Ovary (tissue), 9 donors: ENCODE results near the gene MAST4. TPM values are rescaled to one million over a fixed set of nuclear protein-coding genes. Genes with fewer than 3 reads are reported as not detected.

Experiments used
- DNase-seq, 5 donors: peaks; one replicate each; pipeline ENCODE4 v3.0.0-alpha.2; 2019 to 2020
- H3K27ac ChIP-seq, 2 donors: fragments of 200-600 bp; one replicate each; pipeline versions ENCODE4 v1.5.1 to v1.8.0; 2019 to 2022
- H3K27me3 ChIP-seq: fragments of 200-600 bp; one replicate; pipeline ENCODE4 v1.8.0; 2022
- H3K36me3 ChIP-seq: fragments of 200-600 bp; sonication (generic); one replicate; pipeline ENCODE4 v1.5.1; 2019
- H3K4me1 ChIP-seq: one replicate; pipeline ENCODE4 v1.8.1; 2013; ENCODE audit warnings: mild to moderate bottlenecking, moderate library complexity; ENCODE audit not compliant: insufficient read depth
- H3K4me3 ChIP-seq: fragments of 200-600 bp; sonication (generic); one replicate; pipeline ENCODE4 v1.5.1; 2017
- H3K9me3 ChIP-seq, 2 donors: fragments of 200-600 bp in 1 of 2; sonication (generic) in 1 of 2; one replicate each; pipeline versions ENCODE4 v1.5.1 to v1.8.1; 2013 to 2019; ENCODE audit warnings: mild to moderate bottlenecking in 1 of 2, moderate library complexity in 1 of 2
- CTCF ChIP-seq, 3 donors: fragments of 450-650 bp in 2 of 3; fragments of 200-600 bp in 1 of 3; IDR thresholded peaks; one replicate each; pipeline versions ENCODE4 v1.5.1 to v1.8.0; 2016 to 2022; ENCODE audit warnings: antibody characterized with exemption in 3 of 3, mild to moderate bottlenecking in 1 of 3
- EP300 ChIP-seq: sonication (generic); formaldehyde crosslinking; IDR thresholded peaks from one replicate; pipeline ENCODE4 v1.6.1; 2017; ENCODE audit warnings: antibody characterized with exemption
- POLR2A ChIP-seq: fragments of 450-650 bp; IDR thresholded peaks from one replicate; pipeline ENCODE4 v1.6.1; 2017; ENCODE audit warnings: antibody characterized with exemption, mild to moderate bottlenecking, moderate library complexity
- WGBS, 3 donors: extraction: QIAGEN DNeasy Blood & Tissue Kit in 1 of 3; methylation state at CpG; one replicate each; pipeline versions ENCODE4 v1.1.5 to v1.1.7; 2013 to 2017; 5-methylcytosine and 5-hydroxymethylcytosine counted together
- intact Hi-C, 4 donors: fragments of 100-400 bp; cut with DNase I; formaldehyde crosslinking; loops; one replicate each; pipeline versions ENCODE4 v1.11.0 to v1.15.1; 2022 to 2023
- polyA plus RNA-seq, 2 donors: library from polyadenylated mRNA; stranded (reverse); fragments of 200-250 nt in 1 of 2; fragments of 350-450 nt in 1 of 2; fragmentation: Illumina TruSeq in 1 of 2; extraction: RNeasy Lipid Tissue Mini Kit (QIAGEN cat#74804) in 1 of 2; gene quantifications; one replicate each; pipeline ENCODE4 v1.2.3, GENCODE V29; 2013 to 2014
- total RNA-seq, 7 donors: library from RNA; depleted of rRNA in 2 of 7; stranded (reverse); fragments of >200 nt in 2 of 7; fragmentation: NEBNext Ultra II Directional in 3 of 7; extraction: Animal tissue kit (Norgen Biotek cat#: 25700) in 3 of 7; gene quantifications; one replicate each; pipeline versions ENCODE4 v1.1.0 to v1.2.4, GENCODE V29; 2016 to 2023
- donor health status: DM: no; HTN: no; CAD: no; lungs with moderate emphysema.
- donor health status: DM: no; HTN: no; CAD: no.
- donor health status: Bipolar disorder and iron deficiency.
- donor health status: DM: yes; HTN: yes; CAD: no.
- donor health status: DM: no; HTN: no; CAD: no.
- donor health status: DM: yes; HTN: yes; CAD: no.

Gene MAST4
- total and polyA plus RNA-seq, 9 donors: 11.6 to 86.3 (median 57.6) TPM

- DNase-seq: no peak
- Histone ChIP-seq H3K4me1 (peaks cover 3% of the 10 kb centered on the region), H3K36me3 (no peaks in the 10 kb centered on the region), H3K27me3 (no peaks in the 10 kb centered on the region), H3K9me3 (no peaks in the 10 kb centered on the region), H3K27ac (no peak overlapping the region), H3K4me3 (no peak overlapping the region)
- intact Hi-C loops: no loop called here
- TF ChIP-seq EP300: no peak
- TF ChIP-seq CTCF (IDR thresholded peaks at IDR 0.05): no peak
- TF ChIP-seq POLR2A: no peak
- WGBS, 3 donors: 30 to 46% (median 35%) methylated on average over 2 of the region's 2 CpGs
Observed at GRCh38 chr5:66829826-66830225, 233.6 kb downstream of the MAST4 start.

DNA sequence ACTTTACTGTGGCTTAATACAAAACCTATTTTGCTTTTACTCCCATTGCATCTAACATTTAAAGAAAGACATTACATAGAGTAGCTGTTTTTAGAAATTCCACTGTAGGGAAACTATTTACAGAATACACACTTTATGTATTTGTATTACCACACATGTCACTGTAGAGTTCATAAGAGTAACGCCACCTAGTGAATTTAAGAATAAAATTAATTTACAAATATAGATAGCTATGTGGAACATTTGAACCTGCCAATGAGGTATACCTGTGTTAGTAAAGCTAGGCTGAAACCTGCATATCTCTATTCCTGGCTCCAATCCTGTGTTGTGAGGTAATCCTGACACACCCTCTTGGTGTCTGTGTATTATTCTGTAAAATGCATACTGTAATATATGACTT, 234.4 kb downstream of the MAST4 start:
- Histone ChIP-seq H3K27ac (no peak overlapping the region), H3K9me3 (no peaks in the 10 kb centered on the region), H3K4me3 (no peak overlapping the region), H3K4me1 (peaks cover 3% of the 10 kb centered on the region), H3K27me3 (no peaks in the 10 kb centered on the region), H3K36me3 (no peaks in the 10 kb centered on the region)
- no peak for TF ChIP-seq POLR2A
- no peak for DNase-seq
- 16 to 40% (median 39%) methylated on average over 1 of the region's 1 CpG for WGBS, 3 donors
- intact Hi-C loops: no loop called here

GRCh38 chr5:66839636-66840185, 243.5 kb downstream of the MAST4 start:
- intact Hi-C loops: no loop called here
- no peak for TF ChIP-seq EP300
- Histone ChIP-seq H3K4me1 (no peaks in the 10 kb centered on the region), H3K27ac (no peak overlapping the region), H3K27me3 (no peaks in the 10 kb centered on the region), H3K4me3 (no peak overlapping the region), H3K36me3 (no peaks in the 10 kb centered on the region), H3K9me3 (no peaks in the 10 kb centered on the region)
- DNase-seq: no peak
- WGBS, 3 donors: 97 to 99% (median 97%) methylated on average over 3 of the region's 3 CpGs

GRCh38 chr5:66840511-66841013, 244.4 kb downstream of the MAST4 start:
- TF ChIP-seq CTCF (IDR thresholded peaks at IDR 0.05): no peak
- no peak for TF ChIP-seq EP300
- TF ChIP-seq POLR2A: no peak
- intact Hi-C loops: no loop called here
- DNase-seq: no peak

GRCh38 chr5:66841264-66841663, 245.1 kb downstream of the MAST4 start:
- 76 to 97% (median 94%) methylated on average over 1 of the region's 1 CpG for WGBS, 3 donors
- intact Hi-C loops: no loop called here

More at GRCh38 chr5:66840511-66841013, 244.4 kb downstream of the MAST4 start:
- Histone ChIP-seq H3K27me3 (no peaks in the 10 kb centered on the region), H3K4me3 (no peak overlapping the region), H3K4me1 (no peaks in the 10 kb centered on the region), H3K27ac (no peak overlapping the region), H3K9me3 (no peaks in the 10 kb centered on the region), H3K36me3 (no peaks in the 10 kb centered on the region)
- WGBS, 3 donors: 75 to 97% (median 93%) methylated on average over 2 of the region's 2 CpGs

More at GRCh38 chr5:66841264-66841663, 245.1 kb downstream of the MAST4 start:
- TF ChIP-seq CTCF (IDR thresholded peaks at IDR 0.05) (no peak), EP300 (no peak), POLR2A (no peak)
- DNase-seq: no peak
- Histone ChIP-seq H3K4me3 (no peak overlapping the region), H3K27me3 (no peaks in the 10 kb centered on the region), H3K9me3 (no peaks in the 10 kb centered on the region), H3K4me1 (no peaks in the 10 kb centered on the region), H3K36me3 (no peaks in the 10 kb centered on the region), H3K27ac (no peak overlapping the region)
